Endodermal cell (in vitro differentiated cells): ENCODE measurements around the gene LHFPL3. TPM values are rescaled to one million over a fixed set of nuclear protein-coding genes. Genes with fewer than 3 reads are reported as not detected.

Experiments
- DNase-seq: peaks from one replicate; pipeline ENCODE4 v3.0.0-alpha.2; 2017
- H3K27ac ChIP-seq: 2 replicates; pipeline ENCODE4 v1.5.1; 2013; ENCODE audit warnings: mild to moderate bottlenecking, low read depth, low read length, moderate library complexity
- H3K27me3 ChIP-seq: 2 replicates; pipeline ENCODE4 v1.6.1; 2013; ENCODE audit warnings: mild to moderate bottlenecking, low read length, moderate library complexity; ENCODE audit not compliant: insufficient read depth, control insufficient read depth, poor library complexity, severe bottlenecking
- H3K36me3 ChIP-seq: 2 replicates; pipeline ENCODE4 v1.7.0; 2013; ENCODE audit warnings: mild to moderate bottlenecking, low read length, moderate library complexity; ENCODE audit not compliant: control insufficient read depth, insufficient read depth
- H3K4me1 ChIP-seq: one replicate; pipeline ENCODE4 v1.7.0; 2013; ENCODE audit warnings: low read length; ENCODE audit not compliant: control insufficient read depth, insufficient read depth
- H3K4me3 ChIP-seq: 2 replicates; pipeline ENCODE4 v1.5.1; 2013; ENCODE audit warnings: mild to moderate bottlenecking, low read length, moderate library complexity
- H3K9ac ChIP-seq: 2 replicates; pipeline ENCODE4 v1.6.1; 2013; ENCODE audit warnings: mild to moderate bottlenecking, low read length, moderate library complexity; ENCODE audit not compliant: poor library complexity, severe bottlenecking; ENCODE audit errors: extremely low read depth
- H3K9me3 ChIP-seq: 2 replicates; pipeline ENCODE4 v1.6.1; 2013; ENCODE audit warnings: mild to moderate bottlenecking, low read length, moderate library complexity; ENCODE audit not compliant: control insufficient read depth
- H3K27ac Mint-ChIP-seq: 2 replicates; pipeline ENCODE4 v1.8.0; 2020; ENCODE audit warnings: mixed read lengths
- H3K27me3 Mint-ChIP-seq: 2 replicates; pipeline ENCODE4 v1.8.0; 2021; ENCODE audit warnings: mild to moderate bottlenecking, mixed read lengths; ENCODE audit not compliant: insufficient read depth
- H3K36me3 Mint-ChIP-seq: 2 replicates; pipeline ENCODE4 v1.8.0; 2020; ENCODE audit warnings: low read depth, mixed read lengths
- H3K4me1 Mint-ChIP-seq: 2 replicates; pipeline ENCODE4 v1.8.0; 2020; ENCODE audit warnings: mixed read lengths
- H3K4me3 Mint-ChIP-seq: 2 replicates; pipeline ENCODE4 v1.8.0; 2020; ENCODE audit warnings: mild to moderate bottlenecking, moderate library complexity, mixed read lengths
- H3K9me3 Mint-ChIP-seq: 2 replicates; pipeline ENCODE4 v1.8.0; 2020; ENCODE audit warnings: mild to moderate bottlenecking, mixed read lengths
- CTCF ChIP-seq: fragments of 200-600 bp; sonication (generic); conservative IDR thresholded peaks from 2 replicates; pipeline ENCODE4 v1.5.0; 2021; ENCODE audit warnings: antibody characterized with exemption, mild to moderate bottlenecking
- WGBS, 2 experiments: methylation state at CpG; one replicate each; pipeline versions ENCODE4 v1.1.5 to v1.1.7; 2013; ENCODE audit warnings: missing lambda C conversion rate in 2 of 2, mixed read lengths in 1 of 2; ENCODE audit not compliant: insufficient coverage in 1 of 2, insufficient read length in 1 of 2; 5-methylcytosine and 5-hydroxymethylcytosine counted together
- total RNA-seq, 2 donors: library from RNA; stranded (reverse); fragmentation: NEBNext Ultra II Directional in 1 of 2; extraction: Animal tissue kit (Norgen Biotek cat#: 25700) in 1 of 2; gene quantifications; 2 replicates in 1 of 2; 3 replicates in 1 of 2; pipeline ENCODE4 v1.2.1, GENCODE V29; 2021

The LHFPL3 gene
- total RNA-seq, 2 donors from 2014 or later = not detected

- Histone ChIP-seq H3K9me3 (no peaks in the 10 kb centered on the region), H3K4me3 (no peak overlapping the region), H3K27me3 (peaks cover 7% of the 10 kb centered on the region), H3K27ac (no peak overlapping the region), H3K9ac (no peak overlapping the region), H3K36me3 (no peaks in the 10 kb centered on the region), H3K4me1 (no peaks in the 10 kb centered on the region)
- no peak for TF ChIP-seq CTCF
- no peaks in the 10 kb centered on the region for H3K4me1 Mint-ChIP-seq
- no peak overlapping the region for H3K4me3 Mint-ChIP-seq
- H3K27me3 Mint-ChIP-seq = peaks cover 2% of the 10 kb centered on the region
- no peak for DNase-seq
- no peaks in the 10 kb centered on the region for H3K9me3 Mint-ChIP-seq
- no peaks in the 10 kb centered on the region for H3K36me3 Mint-ChIP-seq
- 87 to 95% methylated on average over 7 of the region's 7 CpGs for WGBS, 2 experiments
- H3K27ac Mint-ChIP-seq = no peak overlapping the region
These were observed 577.6 kb downstream of the LHFPL3 start for GRCh38 chr7:104906032-104906431.

- H3K36me3 ChIP-seq = no peaks in the 10 kb centered on the region
- H3K9me3 ChIP-seq = no peaks in the 10 kb centered on the region
- Mint-ChIP-seq H3K9me3 (no peaks in the 10 kb centered on the region), H3K27me3 (peaks cover 2% of the 10 kb centered on the region), H3K4me3 (no peak overlapping the region), H3K36me3 (no peaks in the 10 kb centered on the region), H3K27ac (no peak overlapping the region), H3K4me1 (no peaks in the 10 kb centered on the region)
- H3K4me3 ChIP-seq = no peak overlapping the region
- H3K27ac ChIP-seq = no peak overlapping the region
- H3K27me3 ChIP-seq = peaks cover 7% of the 10 kb centered on the region
- no peaks in the 10 kb centered on the region for H3K4me1 ChIP-seq
- 86 to 97% methylated on average over 2 to 4 of the region's 4 CpGs for WGBS, 2 experiments
- no peak for DNase-seq
- no peak for TF ChIP-seq CTCF
- H3K9ac ChIP-seq = no peak overlapping the region
These were observed 578.2 kb downstream of the LHFPL3 start for GRCh38 chr7:104906556-104906955.

DNA sequence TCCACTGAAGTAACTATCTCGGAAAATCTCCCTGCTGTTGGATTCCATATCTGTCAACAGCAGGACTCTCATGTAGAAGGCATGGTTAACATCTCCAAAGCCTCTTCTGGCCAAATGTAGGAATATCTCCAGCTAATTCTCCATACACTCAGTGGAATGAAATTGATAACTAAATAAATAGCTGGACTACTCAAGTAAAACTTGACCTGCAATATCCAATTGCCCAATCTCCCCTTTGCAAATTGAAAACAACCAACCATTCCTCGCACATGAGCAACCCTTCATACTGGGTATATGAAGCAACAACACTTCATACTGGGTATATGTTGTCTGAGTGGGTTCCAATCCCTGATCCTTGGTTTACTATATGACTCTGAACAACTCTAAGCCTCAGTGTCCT is 580.2 kb downstream of the LHFPL3 start:
- no peak overlapping the region for H3K4me3 Mint-ChIP-seq
- no peak overlapping the region for H3K27ac Mint-ChIP-seq
- Histone ChIP-seq H3K27me3 (peaks cover 7% of the 10 kb centered on the region), H3K9ac (no peak overlapping the region), H3K9me3 (no peaks in the 10 kb centered on the region), H3K27ac (no peak overlapping the region), H3K4me3 (no peak overlapping the region), H3K36me3 (no peaks in the 10 kb centered on the region), H3K4me1 (no peaks in the 10 kb centered on the region)
- 90 to 97% methylated on average over 2 of the region's 2 CpGs for WGBS, 2 experiments
- H3K4me1 Mint-ChIP-seq = no peaks in the 10 kb centered on the region
- no peaks in the 10 kb centered on the region for H3K36me3 Mint-ChIP-seq
- no peak for DNase-seq
- H3K9me3 Mint-ChIP-seq = no peaks in the 10 kb centered on the region
- peaks cover 2% of the 10 kb centered on the region for H3K27me3 Mint-ChIP-seq
- TF ChIP-seq CTCF = no peak
